ENCODE measurements around the gene PCSK6. TPM values are rescaled to one million over a fixed set of nuclear protein-coding genes. Genes with fewer than 3 reads are reported as not detected.

PCSK6 gene
- total RNA-seq, 5 donors from 2014 or later (not counting 1 experiment from before 2014, with no cell fraction given): 0.16 to 2.2 (median 1.3) TPM

DNA sequence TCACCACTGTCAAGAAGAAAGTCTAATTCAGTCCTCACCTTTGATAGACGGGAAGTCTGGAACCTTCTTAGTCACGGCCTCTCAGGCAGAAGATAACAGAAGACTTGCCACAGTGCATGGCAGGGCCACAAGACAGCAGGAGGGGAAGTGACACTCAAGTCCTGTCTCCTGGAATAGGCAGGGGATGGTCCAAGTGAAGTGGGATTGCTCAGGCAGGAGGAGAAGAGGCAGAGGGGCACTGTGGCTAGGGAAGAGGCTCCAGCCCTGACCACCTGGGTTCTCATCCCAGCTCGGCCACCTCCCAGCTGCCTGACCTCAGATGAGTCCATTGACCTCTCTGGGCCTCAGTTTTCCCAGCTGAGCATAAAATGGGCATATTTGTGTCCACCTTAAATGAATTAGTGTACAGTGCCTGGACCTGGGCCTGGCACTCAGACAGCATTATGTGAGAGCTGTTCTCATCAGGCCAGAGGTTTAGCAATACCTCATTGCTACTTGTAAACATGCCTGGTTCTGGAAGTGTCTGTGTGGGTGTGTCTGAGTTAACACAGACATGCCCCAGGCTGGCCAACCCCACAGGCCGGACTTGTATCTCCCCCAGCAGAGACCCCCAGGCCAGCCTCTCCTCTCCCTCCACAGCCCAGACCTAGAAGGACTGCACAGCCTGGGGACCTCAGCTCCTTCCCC, 11.5 kb upstream of the PCSK6 start:
- peak in 3 of 4 experiments; percentile 17 to 53 (median 38) for ATAC-seq (replicated peaks in 1 of 4)
- Histone ChIP-seq H3K36me3 (ENCODE audit: control insufficient read depth in 2 of 2, extremely low read depth in 1 of 2, insufficient read depth in 1 of 2, low read length in 1 of 2) (no peaks in the 10 kb centered on the region), H3K27me3 (replicated peaks in 1 of 2; ENCODE audit: control insufficient read depth in 2 of 2, extremely low read depth in 1 of 2, insufficient read depth in 2 of 2, low read length in 1 of 2) (peaks cover 6 to 51% of the 10 kb centered on the region in 2 experiments), H3K4me1 (ENCODE audit: control insufficient read depth in 1 of 2, extremely low read depth in 1 of 2, insufficient read depth in 2 of 2, low read length in 2 of 2) (peaks cover 0 to 8% of the 10 kb centered on the region in 2 experiments), H3K27ac (ENCODE audit: low read length) (no peak overlapping the region), H3K4me3 (ENCODE audit: control insufficient read depth in 1 of 2, extremely low read depth in 1 of 2, low read length in 1 of 2) (no peak overlapping the region), H3K9me3 (no peaks in the 10 kb centered on the region)
- ChIA-PET CTCF (interaction anchor here in 1 of 2 donors (0.6 kb wide), 1 partner anchor 26 kb away, joined by 4 read pairs; no protein-coding TSS in a partner anchor), POLR2A (no interaction called here)
- WGBS (ENCODE audit: insufficient coverage): 51% methylated on average over 2 of the region's 4 CpGs
- Mint-ChIP-seq H3K4me3 (peak overlapping the region in 1 of 3 donors; percentile 60), H3K9me3 (no peaks in the 10 kb centered on the region), H3K4me1 (peaks cover 11 to 16% (median 14%) of the 10 kb centered on the region in 3 donors), H3K27me3 (peaks cover 33 to 39% of the 10 kb centered on the region in 2 donors), H3K27ac (no peak overlapping the region), H3K36me3 (no peaks in the 10 kb centered on the region)
- DNase-seq: no peak

DNA sequence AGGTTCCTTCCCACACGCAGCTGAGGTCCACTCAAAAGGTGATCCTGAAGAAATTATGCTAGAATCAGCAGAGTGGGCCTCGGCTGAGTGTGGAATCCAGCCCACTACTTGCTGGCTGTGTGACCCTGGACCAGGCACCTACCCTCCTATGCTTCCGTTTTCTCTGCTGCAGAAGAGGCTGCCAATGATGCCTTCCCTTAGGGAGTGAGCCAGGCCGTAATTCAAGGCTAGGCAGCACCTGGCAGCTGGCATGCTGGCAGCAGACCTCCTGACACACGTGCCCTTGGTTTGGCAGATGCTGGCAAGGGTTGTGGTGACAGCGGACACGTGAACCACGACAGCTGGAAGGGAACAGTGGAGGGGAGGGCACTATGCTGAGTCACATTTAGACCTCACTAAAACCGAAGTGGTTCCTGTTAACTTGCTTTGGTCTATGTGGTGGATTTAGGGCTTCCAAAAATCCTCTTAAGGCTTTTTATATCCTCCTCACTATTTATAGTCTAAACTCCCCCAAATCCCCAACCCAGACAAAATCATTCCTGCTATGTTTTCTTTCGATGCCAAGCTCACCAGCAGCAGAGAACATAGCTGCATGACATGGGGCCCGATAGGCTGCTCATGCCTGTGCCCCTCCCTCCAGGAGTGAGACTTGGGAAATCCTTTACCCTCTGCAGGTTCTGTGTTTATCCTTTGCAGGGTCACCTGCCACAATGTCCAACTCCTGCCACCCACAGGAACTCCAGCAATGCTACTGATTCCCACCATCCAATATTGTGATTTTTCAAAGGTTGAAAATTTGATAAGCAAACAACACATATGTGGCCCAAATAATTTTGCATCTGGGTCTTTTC, 10.6 kb upstream of the PCSK6 start:
- Histone ChIP-seq H3K4me3 (ENCODE audit: control insufficient read depth in 1 of 2, extremely low read depth in 1 of 2, low read length in 1 of 2) (no peak overlapping the region), H3K27ac (ENCODE audit: low read length) (no peak overlapping the region), H3K27me3 (replicated peaks in 1 of 2; ENCODE audit: control insufficient read depth in 2 of 2, extremely low read depth in 1 of 2, insufficient read depth in 2 of 2, low read length in 1 of 2) (peaks cover 8 to 60% of the 10 kb centered on the region in 2 experiments), H3K36me3 (ENCODE audit: control insufficient read depth in 2 of 2, extremely low read depth in 1 of 2, insufficient read depth in 1 of 2, low read length in 1 of 2) (no peaks in the 10 kb centered on the region), H3K9me3 (no peaks in the 10 kb centered on the region), H3K4me1 (ENCODE audit: control insufficient read depth in 1 of 2, extremely low read depth in 1 of 2, insufficient read depth in 2 of 2, low read length in 2 of 2) (peaks cover 0 to 8% of the 10 kb centered on the region in 2 experiments)
- H3K4me1 Mint-ChIP-seq: peaks cover 11 to 16% (median 14%) of the 10 kb centered on the region in 3 donors
- H3K36me3 Mint-ChIP-seq: no peaks in the 10 kb centered on the region
- no peaks in the 10 kb centered on the region for H3K9me3 Mint-ChIP-seq
- DNase-seq (peak in 1 of 35 experiments; percentile 29), ATAC-seq (replicated peaks in 1 of 4) (peak in 1 of 4 experiments; percentile 19)
- H3K27me3 Mint-ChIP-seq: peaks cover 41 to 42% of the 10 kb centered on the region in 2 donors
- CTCF ChIA-PET: interaction anchor here in 1 of 2 donors (0.6 kb wide), 1 partner anchor 25 kb away, joined by 4 read pairs; no protein-coding TSS in a partner anchor
- H3K27ac Mint-ChIP-seq: no peak overlapping the region
- WGBS (ENCODE audit: insufficient coverage): 44% methylated on average over 7 of the region's 11 CpGs
- no peak overlapping the region for H3K4me3 Mint-ChIP-seq
- POLR2A ChIA-PET: no interaction called here

DNA sequence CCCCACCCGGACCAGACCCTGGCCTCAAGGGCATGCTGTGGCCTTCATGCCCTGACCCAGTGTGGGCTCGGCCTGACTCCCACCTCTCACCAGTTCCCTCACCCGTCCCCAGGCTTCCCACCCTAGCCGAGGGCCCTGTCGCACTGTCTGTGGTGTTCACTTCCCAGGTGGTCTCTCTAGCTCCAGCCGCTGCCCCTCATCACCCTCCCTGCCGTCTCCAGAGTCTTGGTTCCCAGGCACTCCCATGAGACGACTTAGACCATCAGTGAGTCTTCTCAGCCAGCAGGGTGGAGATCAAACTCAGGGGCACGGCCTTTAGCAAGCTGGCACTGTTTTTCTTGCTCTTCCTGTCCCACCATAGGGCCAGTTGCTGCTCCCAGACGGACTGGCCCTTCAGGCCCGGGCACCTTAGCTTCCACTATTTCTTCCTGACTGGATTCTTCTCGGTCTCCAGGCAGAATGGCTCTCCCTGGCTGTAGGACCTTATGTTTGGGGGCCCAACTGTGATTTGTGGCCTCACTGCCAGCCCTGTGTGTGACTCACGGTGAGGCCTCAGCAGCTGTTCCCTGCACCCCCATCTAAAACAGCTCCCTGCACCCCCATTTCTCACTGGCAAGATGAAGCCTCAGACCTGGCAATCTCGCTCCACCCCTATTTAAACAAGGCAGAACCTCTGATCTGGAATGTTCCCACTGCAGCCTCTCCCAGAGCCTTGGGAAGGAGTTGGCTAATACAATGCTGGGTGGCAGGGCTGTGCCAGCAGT, 9.4 kb upstream of the PCSK6 start:
- WGBS (ENCODE audit: insufficient coverage): 75% methylated on average over 14 of the region's 14 CpGs
- Histone ChIP-seq H3K27ac (ENCODE audit: low read length) (no peak overlapping the region), H3K9me3 (no peaks in the 10 kb centered on the region), H3K36me3 (ENCODE audit: control insufficient read depth in 2 of 2, extremely low read depth in 1 of 2, insufficient read depth in 1 of 2, low read length in 1 of 2) (no peaks in the 10 kb centered on the region), H3K4me1 (ENCODE audit: control insufficient read depth in 1 of 2, extremely low read depth in 1 of 2, insufficient read depth in 2 of 2, low read length in 2 of 2) (peaks cover 0 to 8% of the 10 kb centered on the region in 2 experiments), H3K27me3 (replicated peaks in 1 of 2; ENCODE audit: control insufficient read depth in 2 of 2, extremely low read depth in 1 of 2, insufficient read depth in 2 of 2, low read length in 1 of 2) (peaks cover 5 to 64% of the 10 kb centered on the region in 2 experiments), H3K4me3 (ENCODE audit: control insufficient read depth in 1 of 2, extremely low read depth in 1 of 2, low read length in 1 of 2) (no peak overlapping the region)
- ATAC-seq (replicated peaks in 1 of 4) (no peak), DNase-seq (no peak)
- POLR2A ChIA-PET: no interaction called here
- H3K4me1 Mint-ChIP-seq: peaks cover 11 to 16% (median 14%) of the 10 kb centered on the region in 3 donors
- no peak overlapping the region for H3K27ac Mint-ChIP-seq
- H3K4me3 Mint-ChIP-seq: no peak overlapping the region
- no peaks in the 10 kb centered on the region for H3K9me3 Mint-ChIP-seq
- peaks cover 46 to 48% of the 10 kb centered on the region in 2 donors for H3K27me3 Mint-ChIP-seq
- CTCF ChIA-PET: no interaction called here
- H3K36me3 Mint-ChIP-seq: no peaks in the 10 kb centered on the region

DNA sequence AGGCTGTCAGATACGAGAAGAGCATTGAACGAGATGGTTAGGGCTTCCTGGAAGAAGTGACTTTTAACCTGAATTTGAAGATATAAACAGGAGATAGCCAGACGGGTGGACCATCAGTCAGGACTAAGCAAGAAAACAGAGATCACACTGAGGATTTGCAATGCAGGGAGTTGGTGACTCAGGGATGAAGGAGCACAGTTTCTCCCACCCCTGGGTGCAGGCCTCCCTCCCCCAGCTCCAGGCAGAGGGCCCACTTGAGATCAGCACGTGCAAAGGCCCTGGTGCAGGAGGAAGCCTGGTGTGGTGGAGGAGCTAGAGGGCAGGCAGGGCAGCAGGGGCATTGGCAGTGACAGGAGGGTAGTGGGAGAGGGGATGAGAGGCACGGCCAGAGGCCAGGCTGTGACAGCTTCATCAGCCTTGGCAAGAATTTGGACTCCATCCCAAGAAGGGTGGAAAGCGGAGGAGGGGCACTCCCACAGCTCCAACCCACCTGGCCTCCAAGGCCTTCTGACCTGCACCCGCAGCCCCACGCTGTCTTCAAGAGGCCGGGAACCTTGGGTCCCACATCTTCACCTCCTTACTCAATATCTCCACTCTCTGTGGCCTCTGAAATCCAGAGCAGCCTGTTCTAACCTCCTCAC, 8.7 kb upstream of the PCSK6 start:
- Mint-ChIP-seq H3K4me3 (no peak overlapping the region), H3K36me3 (no peaks in the 10 kb centered on the region)

DNA sequence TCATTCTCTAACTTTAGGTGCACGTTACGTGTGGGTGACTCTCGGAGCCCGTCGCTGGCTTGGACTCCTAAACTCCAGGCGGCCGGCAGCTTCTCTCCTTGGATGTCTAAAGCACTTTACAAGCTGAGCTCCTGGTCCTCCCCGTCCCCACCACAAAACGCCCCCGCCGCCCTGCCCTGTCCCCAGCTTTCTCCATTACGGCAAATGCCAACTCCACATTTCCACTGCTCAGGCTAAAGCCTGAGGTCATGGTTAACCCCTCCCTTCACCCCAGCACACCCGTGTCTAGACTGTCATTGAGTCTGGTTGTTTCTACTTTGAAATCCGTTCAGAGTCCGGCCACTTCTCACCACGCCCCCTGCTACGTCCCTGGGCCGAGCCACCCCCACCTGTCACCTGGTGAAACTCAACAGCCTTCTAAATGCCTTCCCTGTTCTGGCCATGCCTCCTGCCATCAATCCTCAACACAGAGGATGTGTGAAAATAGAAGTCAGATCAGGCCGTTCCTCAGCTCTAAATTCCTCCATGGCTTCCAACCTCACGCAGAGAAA, 8.1 kb upstream of the PCSK6 start:
- H3K9me3 Mint-ChIP-seq: no peaks in the 10 kb centered on the region
- ATAC-seq (replicated peaks in 1 of 4) (no peak), DNase-seq (no peak)
- H3K9me3 ChIP-seq: no peaks in the 10 kb centered on the region
- H3K4me3 Mint-ChIP-seq: no peak overlapping the region
- peaks cover 0 to 8% of the 10 kb centered on the region in 2 experiments for H3K4me1 ChIP-seq (ENCODE audit: control insufficient read depth in 1 of 2, extremely low read depth in 1 of 2, insufficient read depth in 2 of 2, low read length in 2 of 2)
- peaks cover 11 to 59% of the 10 kb centered on the region in 2 experiments for H3K27me3 ChIP-seq (replicated peaks in 1 of 2; ENCODE audit: control insufficient read depth in 2 of 2, extremely low read depth in 1 of 2, insufficient read depth in 2 of 2, low read length in 1 of 2)
- WGBS (ENCODE audit: insufficient coverage): 87% methylated on average over 13 of the region's 20 CpGs
- CTCF ChIA-PET: no interaction called here
- H3K36me3 Mint-ChIP-seq: no peaks in the 10 kb centered on the region
- H3K4me1 Mint-ChIP-seq: peaks cover 11 to 19% (median 16%) of the 10 kb centered on the region in 3 donors
- peaks cover 43 to 48% of the 10 kb centered on the region in 2 donors for H3K27me3 Mint-ChIP-seq
- POLR2A ChIA-PET: no interaction called here
- no peak overlapping the region for H3K27ac Mint-ChIP-seq
- no peak overlapping the region for H3K4me3 ChIP-seq (ENCODE audit: control insufficient read depth in 1 of 2, extremely low read depth in 1 of 2, low read length in 1 of 2)
- no peaks in the 10 kb centered on the region for H3K36me3 ChIP-seq (ENCODE audit: control insufficient read depth in 2 of 2, extremely low read depth in 1 of 2, insufficient read depth in 1 of 2, low read length in 1 of 2)
- H3K27ac ChIP-seq (ENCODE audit: low read length): no peak overlapping the region

More for the DNA sequence above, 8.7 kb upstream of the PCSK6 start:
- DNase-seq: no peak
- no peaks in the 10 kb centered on the region for H3K9me3 Mint-ChIP-seq
- ChIA-PET CTCF (no interaction called here), POLR2A (no interaction called here)
- Histone ChIP-seq H3K27ac (ENCODE audit: low read length) (no peak overlapping the region), H3K36me3 (ENCODE audit: control insufficient read depth in 2 of 2, extremely low read depth in 1 of 2, insufficient read depth in 1 of 2, low read length in 1 of 2) (no peaks in the 10 kb centered on the region), H3K27me3 (replicated peaks in 1 of 2; ENCODE audit: control insufficient read depth in 2 of 2, extremely low read depth in 1 of 2, insufficient read depth in 2 of 2, low read length in 1 of 2) (peaks cover 5 to 64% of the 10 kb centered on the region in 2 experiments), H3K4me1 (ENCODE audit: control insufficient read depth in 1 of 2, extremely low read depth in 1 of 2, insufficient read depth in 2 of 2, low read length in 2 of 2) (peaks cover 0 to 8% of the 10 kb centered on the region in 2 experiments), H3K9me3 (no peaks in the 10 kb centered on the region), H3K4me3 (ENCODE audit: control insufficient read depth in 1 of 2, extremely low read depth in 1 of 2, low read length in 1 of 2) (no peak overlapping the region)
- peaks cover 11 to 19% (median 16%) of the 10 kb centered on the region in 3 donors for H3K4me1 Mint-ChIP-seq
- 76% methylated on average over 5 of the region's 9 CpGs for WGBS (ENCODE audit: insufficient coverage)
- no peak overlapping the region for H3K27ac Mint-ChIP-seq
- no peak for ATAC-seq (replicated peaks in 1 of 4)
- H3K27me3 Mint-ChIP-seq: peaks cover 44 to 48% of the 10 kb centered on the region in 2 donors
